ENCODE measurements around the gene ALK. TPM values are rescaled to one million over a fixed set of nuclear protein-coding genes. Genes with fewer than 3 reads are reported as not detected.

ALK gene
- polyA plus RNA-seq, 3 donors: not detected

GRCh38 chr2:29874745-29875144 is 46.6 kb downstream of the ALK start:
- 100% methylated on average over 1 of the region's 2 CpGs for WGBS (ENCODE audit: insufficient coverage)
- no peaks in the 10 kb centered on the region for H3K36me3 Mint-ChIP-seq
- no peaks in the 10 kb centered on the region for H3K79me2 ChIP-seq (ENCODE audit: insufficient read depth, low read length)
- H2AFZ ChIP-seq (ENCODE audit: insufficient read depth, low read depth, low read length, poor library complexity, severe bottlenecking): no peak overlapping the region
- intact Hi-C loops (cut with micrococcal nuclease): no loop called here
- H3K27ac ChIP-seq (ENCODE audit: low read depth in 1 of 2, low read length in 2 of 2): no peak overlapping the region
- H4K20me1 ChIP-seq (ENCODE audit: insufficient read depth, low read length): no peaks in the 10 kb centered on the region
- no peak overlapping the region for H3K4me3 ChIP-seq (replicated peaks in 1 of 3; ENCODE audit: low read depth in 2 of 3, low read length in 3 of 3)
- H3K9me3 Mint-ChIP-seq: peaks cover 0 to 4% (median 2%) of the 10 kb centered on the region in 7 donors
- H3K36me3 ChIP-seq (replicated peaks in 1 of 2; ENCODE audit: control insufficient read depth in 1 of 2, insufficient read depth in 2 of 2, low read length in 2 of 2): no peaks in the 10 kb centered on the region
- H3K27ac Mint-ChIP-seq: no peak overlapping the region
- no peaks in the 10 kb centered on the region for H3K9me3 ChIP-seq (replicated peaks in 1 of 2; ENCODE audit: control insufficient read depth in 1 of 2, insufficient read depth in 1 of 2, low read length in 2 of 2)
- H3K4me1 Mint-ChIP-seq: no peaks in the 10 kb centered on the region
- no peak overlapping the region for H3K4me2 ChIP-seq (replicated peaks; ENCODE audit: extremely low read depth, low read length, poor library complexity, severe bottlenecking)
- H3K27me3 ChIP-seq (ENCODE audit: control insufficient read depth in 2 of 2, insufficient read depth in 2 of 2, low read length in 2 of 2): no peaks in the 10 kb centered on the region
- H3K4me1 ChIP-seq (ENCODE audit: control insufficient read depth in 1 of 2, insufficient read depth in 2 of 2, low read length in 2 of 2): no peaks in the 10 kb centered on the region
- no peak for DNase-seq
- H3K9ac ChIP-seq (ENCODE audit: insufficient read depth, low read length, poor library complexity, severe bottlenecking): no peak overlapping the region
- no peak overlapping the region for H3K4me3 Mint-ChIP-seq
- TF ChIP-seq, protein P1, sequence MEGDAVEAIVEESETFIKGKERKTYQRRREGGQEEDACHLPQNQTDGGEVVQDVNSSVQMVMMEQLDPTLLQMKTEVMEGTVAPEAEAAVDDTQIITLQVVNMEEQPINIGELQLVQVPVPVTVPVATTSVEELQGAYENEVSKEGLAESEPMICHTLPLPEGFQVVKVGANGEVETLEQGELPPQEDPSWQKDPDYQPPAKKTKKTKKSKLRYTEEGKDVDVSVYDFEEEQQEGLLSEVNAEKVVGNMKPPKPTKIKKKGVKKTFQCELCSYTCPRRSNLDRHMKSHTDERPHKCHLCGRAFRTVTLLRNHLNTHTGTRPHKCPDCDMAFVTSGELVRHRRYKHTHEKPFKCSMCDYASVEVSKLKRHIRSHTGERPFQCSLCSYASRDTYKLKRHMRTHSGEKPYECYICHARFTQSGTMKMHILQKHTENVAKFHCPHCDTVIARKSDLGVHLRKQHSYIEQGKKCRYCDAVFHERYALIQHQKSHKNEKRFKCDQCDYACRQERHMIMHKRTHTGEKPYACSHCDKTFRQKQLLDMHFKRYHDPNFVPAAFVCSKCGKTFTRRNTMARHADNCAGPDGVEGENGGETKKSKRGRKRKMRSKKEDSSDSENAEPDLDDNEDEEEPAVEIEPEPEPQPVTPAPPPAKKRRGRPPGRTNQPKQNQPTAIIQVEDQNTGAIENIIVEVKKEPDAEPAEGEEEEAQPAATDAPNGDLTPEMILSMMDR (IDR thresholded peaks at IDR 0.05): no peak
- peaks cover 0 to 2% (median 0%) of the 10 kb centered on the region in 3 donors for H3K27me3 Mint-ChIP-seq (ENCODE audit: low read depth in 3 of 3)

DNA sequence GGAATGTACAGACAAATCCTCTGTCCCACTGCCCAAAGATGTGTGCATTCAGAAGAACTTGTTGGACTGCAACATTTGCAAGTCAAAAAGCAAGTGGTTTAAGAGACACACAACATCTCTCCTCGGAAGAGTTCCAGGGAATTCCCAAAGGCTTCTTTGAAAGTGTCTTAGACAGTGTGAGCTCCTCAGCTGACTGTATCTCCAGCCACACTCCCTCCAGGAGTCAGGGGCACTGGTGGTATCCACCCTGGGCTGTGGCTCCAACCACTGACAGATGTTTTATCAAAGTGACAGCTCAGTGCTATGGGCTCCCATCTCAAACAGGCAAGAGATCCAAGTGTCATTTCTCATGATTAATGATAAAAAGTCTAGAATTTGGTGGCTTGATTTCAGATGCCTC is 48.5 kb downstream of the ALK start:
- Histone ChIP-seq H4K20me1 (ENCODE audit: insufficient read depth, low read length) (no peaks in the 10 kb centered on the region), H3K79me2 (ENCODE audit: insufficient read depth, low read length) (no peaks in the 10 kb centered on the region), H3K4me2 (replicated peaks; ENCODE audit: extremely low read depth, low read length, poor library complexity, severe bottlenecking) (no peak overlapping the region), H3K9me3 (replicated peaks in 1 of 2; ENCODE audit: control insufficient read depth in 1 of 2, insufficient read depth in 1 of 2, low read length in 2 of 2) (no peaks in the 10 kb centered on the region), H3K36me3 (replicated peaks in 1 of 2; ENCODE audit: control insufficient read depth in 1 of 2, insufficient read depth in 2 of 2, low read length in 2 of 2) (no peaks in the 10 kb centered on the region), H3K9ac (ENCODE audit: insufficient read depth, low read length, poor library complexity, severe bottlenecking) (no peak overlapping the region), H2AFZ (ENCODE audit: insufficient read depth, low read depth, low read length, poor library complexity, severe bottlenecking) (no peak overlapping the region), H3K27me3 (ENCODE audit: control insufficient read depth in 2 of 2, insufficient read depth in 2 of 2, low read length in 2 of 2) (no peaks in the 10 kb centered on the region), H3K4me1 (ENCODE audit: control insufficient read depth in 1 of 2, insufficient read depth in 2 of 2, low read length in 2 of 2) (no peaks in the 10 kb centered on the region), H3K4me3 (replicated peaks in 1 of 3; ENCODE audit: low read depth in 2 of 3, low read length in 3 of 3) (no peak overlapping the region), H3K27ac (ENCODE audit: low read depth in 1 of 2, low read length in 2 of 2) (no peak overlapping the region)
- intact Hi-C loops (cut with micrococcal nuclease): no loop called here
- Mint-ChIP-seq H3K27ac (no peak overlapping the region), H3K4me1 (no peaks in the 10 kb centered on the region), H3K4me3 (no peak overlapping the region), H3K27me3 (ENCODE audit: low read depth in 3 of 3) (peaks cover 0 to 2% (median 1%) of the 10 kb centered on the region in 3 donors), H3K9me3 (peaks cover 0 to 3% (median 2%) of the 10 kb centered on the region in 7 donors), H3K36me3 (no peaks in the 10 kb centered on the region)
- DNase-seq: no peak
- TF ChIP-seq, protein P1 (IDR thresholded peaks at IDR 0.05): no peak
- WGBS (ENCODE audit: insufficient coverage): no CpG with 5 or more reads among the region's 1 CpG

All from CD14-positive monocyte (primary cell).